MM.1S (cell line): ENCODE measurements around the gene TRIM59.

Experiments
- DNase-seq: peaks from one replicate; pipeline ENCODE4 v3.0.0-alpha.2; 2015
- H2AFZ ChIP-seq: fragments of 300-600 bp; sonication (generic); 2 replicates; pipeline ENCODE4 v1.6.0; 2016; ENCODE audit warnings: antibody characterized with exemption, low read length
- H3F3A ChIP-seq: fragments of 300-600 bp; sonication (generic); 2 replicates; pipeline ENCODE4 v1.6.1; 2016; ENCODE audit warnings: mild to moderate bottlenecking, antibody characterized with exemption, low read length, moderate library complexity, mixed read lengths; ENCODE audit not compliant: insufficient read depth
- H3K27ac ChIP-seq: fragments of 300-600 bp; sonication (generic); 2 replicates; pipeline ENCODE4 v1.5.1; 2016; ENCODE audit warnings: mild to moderate bottlenecking, low read length
- H3K27me3 ChIP-seq: fragments of 300-600 bp; sonication (generic); replicated peaks from 2 replicates; pipeline ENCODE4 v1.6.0; 2016; ENCODE audit warnings: low read length; ENCODE audit not compliant: insufficient read depth
- H3K36me3 ChIP-seq: fragments of 300-600 bp; sonication (generic); replicated peaks from 2 replicates; pipeline ENCODE4 v1.6.1; 2016; ENCODE audit warnings: mild to moderate bottlenecking, low read length, mixed read lengths; ENCODE audit not compliant: insufficient read depth
- H3K4me1 ChIP-seq: fragments of 300-600 bp; sonication (generic); 2 replicates; pipeline ENCODE4 v1.6.1; 2016; ENCODE audit warnings: low read length, mixed read lengths
- H3K4me2 ChIP-seq: fragments of 300-600 bp; sonication (generic); 2 replicates; pipeline ENCODE4 v1.6.0; 2016; ENCODE audit warnings: low read depth, low read length
- H3K4me3 ChIP-seq: fragments of 300-600 bp; sonication (generic); 2 replicates; pipeline ENCODE4 v1.5.1; 2016; ENCODE audit warnings: low read length, mixed read lengths
- H3K79me2 ChIP-seq: fragments of 300-600 bp; sonication (generic); 2 replicates; pipeline ENCODE4 v1.6.1; 2016; ENCODE audit warnings: mixed run types, low read length, mixed read lengths
- H3K9ac ChIP-seq: fragments of 300-600 bp; sonication (generic); 2 replicates; pipeline ENCODE4 v1.6.1; 2016; ENCODE audit warnings: low read length, mixed read lengths
- H3K9me2 ChIP-seq: fragments of 300-600 bp; sonication (generic); replicated peaks from 2 replicates; pipeline ENCODE4 v1.6.1; 2016; ENCODE audit warnings: mild to moderate bottlenecking, low read length, mixed read lengths; ENCODE audit not compliant: insufficient read depth
- H3K9me3 ChIP-seq: fragments of 300-600 bp; sonication (generic); replicated peaks from 2 replicates; pipeline ENCODE4 v1.6.1; 2016; ENCODE audit warnings: mild to moderate bottlenecking, low read length, mixed read lengths; ENCODE audit not compliant: insufficient read depth
- H4K20me1 ChIP-seq: fragments of 300-600 bp; sonication (generic); 2 replicates; pipeline ENCODE4 v1.6.1; 2016; ENCODE audit warnings: mild to moderate bottlenecking, low read length, moderate library complexity, mixed read lengths; ENCODE audit not compliant: insufficient read depth
- EZH2 ChIP-seq: fragments of 300-600 bp; sonication (generic); optimal IDR thresholded peaks from 2 replicates; pipeline ENCODE3; 2017; ENCODE audit warnings: low read depth, mild to moderate bottlenecking, antibody characterized with exemption, low read length, mixed read lengths
- EZH2phosphoT487 ChIP-seq: fragments of 300-600 bp; sonication (generic); IDR thresholded peaks from 2 replicates; pipeline ENCODE4 v1.6.1; 2018; ENCODE audit warnings: antibody characterized with exemption, low read length
- TF ChIP-seq, protein P1 (sequence below): fragments of 300-600 bp; sonication (generic); IDR thresholded peaks from 2 replicates; pipeline ENCODE4 v1.5.1; 2016; ENCODE audit warnings: antibody characterized with exemption, low read length, mixed read lengths

Gene TRIM59

DNA sequence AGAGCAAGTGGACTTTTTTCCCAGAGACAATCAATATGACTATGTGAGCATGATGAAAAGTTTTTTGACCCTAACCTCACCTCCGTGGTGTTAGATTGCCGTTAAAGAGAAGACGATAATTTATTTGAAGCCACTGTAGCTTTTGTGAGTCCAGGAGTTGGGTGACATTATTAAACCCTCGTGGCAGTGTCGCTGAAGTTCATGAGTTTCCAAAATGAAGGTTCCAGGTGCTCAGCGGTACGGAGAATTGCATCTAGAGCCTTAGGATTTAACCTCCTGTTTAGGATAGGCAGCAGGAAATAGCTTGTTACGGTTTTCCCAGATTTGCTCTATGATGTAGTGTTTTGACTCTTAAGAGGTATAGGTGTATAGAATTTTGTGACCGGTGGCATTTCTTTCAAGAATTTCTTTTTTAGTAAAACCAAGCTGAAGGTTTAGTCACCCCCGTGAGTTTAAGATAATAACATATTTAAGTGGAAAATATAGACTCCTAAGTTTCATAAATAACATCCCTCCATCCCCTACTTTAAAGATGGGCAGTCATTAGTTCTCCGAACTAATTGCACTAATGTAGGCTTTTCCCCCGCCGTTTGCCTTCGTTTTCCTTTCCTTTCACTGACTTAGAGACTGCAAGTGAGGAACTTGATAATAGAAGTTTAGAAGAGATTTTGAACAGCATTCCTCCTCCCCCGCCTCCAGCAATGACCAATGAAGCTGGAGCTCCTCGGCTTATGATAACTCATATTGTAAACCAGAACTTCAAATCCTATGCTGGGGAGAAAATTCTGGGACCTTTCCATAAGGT is 48.1 kb downstream of the TRIM59 start:
- no peak overlapping the region for H2AFZ ChIP-seq
- peaks cover 31% of the 10 kb centered on the region for H4K20me1 ChIP-seq
- H3K4me3 ChIP-seq = peak overlapping the region; percentile 89
- TF ChIP-seq, protein P1, sequence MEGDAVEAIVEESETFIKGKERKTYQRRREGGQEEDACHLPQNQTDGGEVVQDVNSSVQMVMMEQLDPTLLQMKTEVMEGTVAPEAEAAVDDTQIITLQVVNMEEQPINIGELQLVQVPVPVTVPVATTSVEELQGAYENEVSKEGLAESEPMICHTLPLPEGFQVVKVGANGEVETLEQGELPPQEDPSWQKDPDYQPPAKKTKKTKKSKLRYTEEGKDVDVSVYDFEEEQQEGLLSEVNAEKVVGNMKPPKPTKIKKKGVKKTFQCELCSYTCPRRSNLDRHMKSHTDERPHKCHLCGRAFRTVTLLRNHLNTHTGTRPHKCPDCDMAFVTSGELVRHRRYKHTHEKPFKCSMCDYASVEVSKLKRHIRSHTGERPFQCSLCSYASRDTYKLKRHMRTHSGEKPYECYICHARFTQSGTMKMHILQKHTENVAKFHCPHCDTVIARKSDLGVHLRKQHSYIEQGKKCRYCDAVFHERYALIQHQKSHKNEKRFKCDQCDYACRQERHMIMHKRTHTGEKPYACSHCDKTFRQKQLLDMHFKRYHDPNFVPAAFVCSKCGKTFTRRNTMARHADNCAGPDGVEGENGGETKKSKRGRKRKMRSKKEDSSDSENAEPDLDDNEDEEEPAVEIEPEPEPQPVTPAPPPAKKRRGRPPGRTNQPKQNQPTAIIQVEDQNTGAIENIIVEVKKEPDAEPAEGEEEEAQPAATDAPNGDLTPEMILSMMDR = no peak
- TF ChIP-seq EZH2phosphoT487 (no peak), EZH2 (no peak)
- peaks cover 97% of the 10 kb centered on the region for H3K79me2 ChIP-seq
- H3K9me2 ChIP-seq = no peaks in the 10 kb centered on the region
- peak overlapping the region; percentile 91 for H3K27ac ChIP-seq
- peak overlapping the region; percentile 98 for H3K9ac ChIP-seq
- peaks cover 16% of the 10 kb centered on the region for H3K36me3 ChIP-seq
- H3K4me2 ChIP-seq = peak overlapping the region; percentile 79
- no peaks in the 10 kb centered on the region for H3K27me3 ChIP-seq
- peaks cover 24% of the 10 kb centered on the region for H3K4me1 ChIP-seq
- H3F3A ChIP-seq = peaks cover 24% of the 10 kb centered on the region
- no peaks in the 10 kb centered on the region for H3K9me3 ChIP-seq
- peak; percentile 71 for DNase-seq

DNA sequence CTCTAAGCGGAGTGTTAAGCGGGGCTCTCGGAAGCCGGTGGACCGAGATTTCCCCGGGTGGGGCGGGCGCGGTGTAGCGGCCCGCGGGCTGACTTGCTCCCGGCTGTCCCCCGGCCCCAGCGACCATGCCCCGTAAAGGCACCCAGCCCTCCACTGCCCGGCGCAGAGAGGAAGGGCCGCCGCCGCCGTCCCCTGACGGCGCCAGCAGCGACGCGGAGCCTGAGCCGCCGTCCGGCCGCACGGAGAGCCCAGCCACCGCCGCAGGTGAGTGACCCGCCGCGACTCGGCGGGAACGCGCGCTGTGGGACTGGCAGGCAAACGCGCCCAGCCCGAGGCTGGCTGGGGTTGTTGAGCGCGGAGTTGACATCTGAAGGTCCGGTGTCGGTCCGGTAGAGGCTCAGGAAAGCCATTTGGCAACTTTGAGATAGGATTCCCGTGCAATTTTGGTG is 48.9 kb downstream of the TRIM59 start:
- H3K27ac ChIP-seq = peak overlapping the region; percentile 91

DNA sequence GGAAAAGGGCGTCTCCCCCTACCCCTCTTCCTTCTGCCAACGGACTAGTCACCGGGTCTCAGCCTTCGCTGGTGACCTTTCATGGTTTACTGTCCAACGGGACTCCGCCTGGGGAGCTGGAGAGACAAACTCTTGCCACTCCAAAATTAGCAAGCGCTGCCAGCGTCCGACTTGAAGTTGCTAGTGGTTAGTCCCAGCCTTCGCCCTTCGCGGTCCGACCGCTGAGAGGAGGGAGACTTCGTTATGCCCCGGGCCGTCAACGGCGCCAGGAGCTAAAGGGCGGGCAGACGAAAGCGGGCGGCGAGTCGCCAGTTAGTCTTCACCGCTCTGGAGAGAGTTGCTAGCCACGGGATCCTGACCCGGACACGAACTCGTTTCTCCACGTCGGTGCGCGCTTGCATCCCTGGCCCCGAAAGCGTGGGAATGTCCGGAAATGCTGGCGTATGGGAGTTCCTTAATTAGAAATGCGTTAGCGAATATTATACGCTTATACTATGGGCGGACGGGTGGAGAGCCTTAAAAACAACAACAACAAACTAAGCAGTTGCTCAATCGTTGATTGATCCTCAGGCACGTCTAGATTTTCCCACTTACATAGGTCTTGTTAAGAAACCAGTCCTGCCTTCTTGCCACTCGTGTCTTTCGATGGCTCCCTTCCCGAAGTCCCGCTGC is 49.4 kb downstream of the TRIM59 start:
- Histone ChIP-seq H3F3A (peaks cover 19% of the 10 kb centered on the region), H3K4me3 (peak overlapping the region; percentile 89), H3K27ac (peak overlapping the region; percentile 91), H3K36me3 (peaks cover 13% of the 10 kb centered on the region), H3K9me2 (no peaks in the 10 kb centered on the region), H2AFZ (0 out of 2 replicates have a peak overlapping the region, but pooled peaks have one; percentile 88), H3K4me1 (peaks cover 21% of the 10 kb centered on the region), H3K9me3 (no peaks in the 10 kb centered on the region), H4K20me1 (peaks cover 29% of the 10 kb centered on the region), H3K9ac (peak overlapping the region; percentile 98), H3K4me2 (peak overlapping the region; percentile 79), H3K27me3 (no peaks in the 10 kb centered on the region), H3K79me2 (peaks cover 94% of the 10 kb centered on the region)
- peak; percentile 57 for DNase-seq
- no peak for TF ChIP-seq EZH2phosphoT487
- TF ChIP-seq EZH2 = no peak
- TF ChIP-seq, protein P1 = no peak

More for the DNA sequence above, 48.9 kb downstream of the TRIM59 start:
- Histone ChIP-seq H3K9me2 (no peaks in the 10 kb centered on the region), H3K79me2 (peaks cover 94% of the 10 kb centered on the region), H4K20me1 (peaks cover 31% of the 10 kb centered on the region), H3K4me2 (peak overlapping the region; percentile 79; the same call in 1 of the 2 replicates), H3K4me3 (peak overlapping the region; percentile 89), H2AFZ (no peak overlapping the region), H3K4me1 (peaks cover 21% of the 10 kb centered on the region), H3K9me3 (no peaks in the 10 kb centered on the region), H3F3A (peaks cover 19% of the 10 kb centered on the region), H3K36me3 (peaks cover 13% of the 10 kb centered on the region), H3K27me3 (no peaks in the 10 kb centered on the region), H3K9ac (peak overlapping the region; percentile 98)
- TF ChIP-seq EZH2 (no peak), EZH2phosphoT487 (no peak)
- TF ChIP-seq, protein P1 = no peak
- DNase-seq = peak; percentile 52
